ENCODE results near the gene ITPRID1. TPM values are rescaled to one million over a fixed set of nuclear protein-coding genes. Genes with fewer than 3 reads are reported as not detected.

Gene ITPRID1
- total and polyA plus RNA-seq, 10 of the 15 experiments (the other 5 are each of a cell fraction or from before 2014, with no cell fraction given) = 0.06 TPM; not detected in 9

DNA sequence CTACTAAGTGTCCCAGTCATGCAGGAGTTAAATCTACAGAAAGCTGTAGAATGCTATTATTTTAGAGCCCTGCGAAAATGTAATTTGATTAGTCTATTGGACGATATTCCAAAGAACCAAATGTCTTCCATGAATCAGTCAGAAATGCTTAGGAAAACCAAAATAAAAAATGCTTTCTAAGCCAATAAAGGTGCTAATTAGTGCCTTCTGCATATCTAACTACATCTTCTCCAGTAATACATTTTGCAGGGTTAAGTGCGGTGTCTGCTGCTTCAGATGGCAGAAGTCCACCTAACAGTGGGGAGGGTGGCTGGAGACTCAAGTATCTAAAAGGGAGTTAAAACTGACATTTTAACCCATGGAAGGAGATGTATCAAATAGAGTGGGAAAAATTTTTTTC, 50.1 kb downstream of the ITPRID1 start (continued):
- TF ChIP-seq CUX1 (IDR thresholded peaks at IDR 0.05; ENCODE audit: insufficient replicate concordance, low read depth, low read length) (no peak), NR2F1 (conservative IDR thresholded peaks at IDR 0.05) (no peak), E2F4 (IDR thresholded peaks at IDR 0.05; ENCODE audit: low read depth, low read length) (no peak)

DNA sequence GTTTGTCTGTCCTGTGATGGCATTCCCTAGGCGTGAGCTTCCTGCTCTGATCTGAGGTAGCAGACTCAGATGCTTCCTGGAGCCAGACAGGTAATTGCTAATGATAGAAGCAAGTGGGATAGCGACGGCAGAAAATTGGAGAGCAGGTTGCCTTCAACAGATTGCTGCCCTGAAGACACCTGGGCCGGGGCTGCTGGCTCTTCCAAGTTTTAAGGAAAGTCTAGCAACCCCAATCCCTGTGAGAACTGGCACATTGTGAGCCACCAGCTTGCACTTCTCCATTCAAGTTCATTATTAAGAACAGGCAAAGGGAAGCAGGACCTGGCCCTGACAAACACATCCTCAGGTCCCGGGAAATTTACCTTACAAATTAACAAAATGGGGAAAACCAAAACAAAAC, 50.8 kb downstream of the ITPRID1 start:
- POLR2A ChIA-PET = no interaction called here
- Histone ChIP-seq H2AFZ (ENCODE audit: control insufficient read depth, low read depth, low read length) (no peak overlapping the region), H3K9me3 (replicated peaks; ENCODE audit: control insufficient read depth, insufficient read depth, low read length) (no peaks in the 10 kb centered on the region), H4K20me1 (ENCODE audit: control insufficient read depth, insufficient read depth) (no peaks in the 10 kb centered on the region), H3K4me3 (no peak overlapping the region), H3K79me2 (ENCODE audit: control insufficient read depth, insufficient read depth, low read length) (no peaks in the 10 kb centered on the region), H3K36me3 (ENCODE audit: control insufficient read depth in 2 of 2, insufficient read depth in 2 of 2, low read length in 1 of 2) (no peaks in the 10 kb centered on the region), H3K27ac (ENCODE audit: control insufficient read depth, insufficient read depth) (no peak overlapping the region), H3K4me1 (ENCODE audit: control insufficient read depth, insufficient read depth, low read length) (no peaks in the 10 kb centered on the region), H3K9ac (ENCODE audit: control insufficient read depth, insufficient read depth, low read length) (no peak overlapping the region), H3K27me3 (replicated peaks in 1 of 2; ENCODE audit: control insufficient read depth in 2 of 2, insufficient read depth in 2 of 2, low read length in 1 of 2) (no peaks in the 10 kb centered on the region; a peak in 1 of 4 replicates), H3K4me2 (ENCODE audit: control insufficient read depth, insufficient read depth) (no peak overlapping the region)
- 30% methylated on average over 5 of the region's 5 CpGs for WGBS (ENCODE audit: insufficient coverage, insufficient replicate concordance, low lambda C conversion rate, missing lambda C conversion rate)
- no TSS peak for BruUV-seq (replicated peaks)
- intact Hi-C loops (cut with micrococcal nuclease; ENCODE audit: unreplicated experiment) (no loop called here), in situ Hi-C loops (cut with MboI) (no loop called here)
- DNase-seq (ENCODE audit: low read depth, low spot score) = no peak
- RAD21 ChIA-PET (ENCODE audit: unreplicated experiment) = no interaction called here
- SMC1A ChIA-PET (ENCODE audit: uncharacterized antibody, unreplicated experiment) = no interaction called here
- CTCF ChIA-PET = no interaction called here
- no peak for ATAC-seq
- FAIRE-seq = no peak
- TF ChIP-seq PAX5 (IDR thresholded peaks at IDR 0.05; ENCODE audit: borderline replicate concordance, low read depth, low read length) (no peak), MYB (IDR thresholded peaks at IDR 0.05; ENCODE audit: borderline replicate concordance, low read depth, low read length) (no peak), RELA (IDR thresholded peaks at IDR 0.05; ENCODE audit: borderline replicate concordance, partially characterized antibody) (no peak), E2F4 (IDR thresholded peaks at IDR 0.05; ENCODE audit: low read depth, low read length) (no peak), EGR1 (IDR thresholded peaks at IDR 0.05; ENCODE audit: borderline replicate concordance in 1 of 2, low read depth in 2 of 2, low read length in 2 of 2) (no peak)
- TF ChIP-seq, protein P1, sequence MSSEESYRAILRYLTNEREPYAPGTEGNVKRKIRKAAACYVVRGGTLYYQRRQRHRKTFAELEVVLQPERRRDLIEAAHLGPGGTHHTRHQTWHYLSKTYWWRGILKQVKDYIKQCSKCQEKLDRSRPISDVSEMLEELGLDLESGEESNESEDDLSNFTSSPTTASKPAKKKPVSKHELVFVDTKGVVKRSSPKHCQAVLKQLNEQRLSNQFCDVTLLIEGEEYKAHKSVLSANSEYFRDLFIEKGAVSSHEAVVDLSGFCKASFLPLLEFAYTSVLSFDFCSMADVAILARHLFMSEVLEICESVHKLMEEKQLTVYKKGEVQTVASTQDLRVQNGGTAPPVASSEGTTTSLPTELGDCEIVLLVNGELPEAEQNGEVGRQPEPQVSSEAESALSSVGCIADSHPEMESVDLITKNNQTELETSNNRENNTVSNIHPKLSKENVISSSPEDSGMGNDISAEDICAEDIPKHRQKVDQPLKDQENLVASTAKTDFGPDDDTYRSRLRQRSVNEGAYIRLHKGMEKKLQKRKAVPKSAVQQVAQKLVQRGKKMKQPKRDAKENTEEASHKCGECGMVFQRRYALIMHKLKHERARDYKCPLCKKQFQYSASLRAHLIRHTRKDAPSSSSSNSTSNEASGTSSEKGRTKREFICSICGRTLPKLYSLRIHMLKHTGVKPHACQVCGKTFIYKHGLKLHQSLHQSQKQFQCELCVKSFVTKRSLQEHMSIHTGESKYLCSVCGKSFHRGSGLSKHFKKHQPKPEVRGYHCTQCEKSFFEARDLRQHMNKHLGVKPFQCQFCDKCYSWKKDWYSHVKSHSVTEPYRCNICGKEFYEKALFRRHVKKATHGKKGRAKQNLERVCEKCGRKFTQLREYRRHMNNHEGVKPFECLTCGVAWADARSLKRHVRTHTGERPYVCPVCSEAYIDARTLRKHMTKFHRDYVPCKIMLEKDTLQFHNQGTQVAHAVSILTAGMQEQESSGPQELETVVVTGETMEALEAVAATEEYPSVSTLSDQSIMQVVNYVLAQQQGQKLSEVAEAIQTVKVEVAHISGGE (CRISPR knock-in tag; IDR thresholded peaks at IDR 0.05) = no peak
- TF ChIP-seq, protein P2, sequence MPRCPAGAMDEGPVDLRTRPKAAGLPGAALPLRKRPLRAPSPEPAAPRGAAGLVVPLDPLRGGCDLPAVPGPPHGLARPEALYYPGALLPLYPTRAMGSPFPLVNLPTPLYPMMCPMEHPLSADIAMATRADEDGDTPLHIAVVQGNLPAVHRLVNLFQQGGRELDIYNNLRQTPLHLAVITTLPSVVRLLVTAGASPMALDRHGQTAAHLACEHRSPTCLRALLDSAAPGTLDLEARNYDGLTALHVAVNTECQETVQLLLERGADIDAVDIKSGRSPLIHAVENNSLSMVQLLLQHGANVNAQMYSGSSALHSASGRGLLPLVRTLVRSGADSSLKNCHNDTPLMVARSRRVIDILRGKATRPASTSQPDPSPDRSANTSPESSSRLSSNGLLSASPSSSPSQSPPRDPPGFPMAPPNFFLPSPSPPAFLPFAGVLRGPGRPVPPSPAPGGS (IDR thresholded peaks at IDR 0.05; ENCODE audit: borderline replicate concordance, insufficient read depth, low read depth, low read length, poor library complexity, severe bottlenecking) = no peak
